ENCODE measurements around the gene DISC1.
A peak's percentile ranks its signal among the peaks of the same experiment; 100 is the strongest.
"Not testable (repeated sequence)": the region's sequence is repeated elsewhere in the genome, so short reads cannot be mapped to it uniquely, and the experiment has no call there.

Gene DISC1

DNA sequence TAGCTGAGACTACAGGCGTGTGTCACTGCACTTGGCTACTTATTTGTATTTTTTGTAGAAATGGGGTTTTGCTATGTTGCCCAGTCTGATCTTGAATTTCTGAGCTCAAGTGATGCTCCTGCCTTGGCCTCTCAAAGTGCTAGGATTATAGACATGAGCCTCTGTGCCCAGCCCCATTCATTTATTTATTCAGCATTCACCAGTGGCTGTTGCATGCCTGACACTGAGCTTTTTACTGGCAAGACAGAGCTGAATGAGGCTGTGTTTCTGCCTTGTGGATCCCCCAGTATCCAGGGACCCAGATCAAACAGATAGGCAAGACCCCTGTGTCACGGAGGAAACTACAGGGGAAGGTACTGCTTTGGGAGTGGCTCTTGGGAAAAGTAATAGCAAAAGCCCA lies 109.4 kb downstream of the DISC1 start:
- no peak for DNase-seq

DNA sequence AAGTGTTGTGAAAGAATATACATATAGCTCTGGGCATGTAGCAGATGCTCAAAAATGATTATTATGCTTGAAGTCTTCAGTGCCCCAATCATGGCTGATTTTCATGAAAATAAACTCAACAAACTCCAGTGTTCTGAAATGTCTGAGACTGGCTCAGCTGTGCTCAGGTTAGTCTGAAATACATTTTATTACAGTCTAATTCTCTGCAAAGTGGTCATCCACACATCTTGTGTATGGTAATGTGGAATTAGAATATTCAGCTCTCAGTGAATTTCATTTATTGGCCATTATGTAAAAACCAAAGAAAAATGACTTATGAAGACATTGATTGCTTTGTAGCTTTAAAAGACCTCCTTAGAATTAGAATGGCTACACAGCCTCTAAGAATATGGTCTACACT lies 109.9 kb downstream of the DISC1 start:
- DNase-seq, result no peak

DNA sequence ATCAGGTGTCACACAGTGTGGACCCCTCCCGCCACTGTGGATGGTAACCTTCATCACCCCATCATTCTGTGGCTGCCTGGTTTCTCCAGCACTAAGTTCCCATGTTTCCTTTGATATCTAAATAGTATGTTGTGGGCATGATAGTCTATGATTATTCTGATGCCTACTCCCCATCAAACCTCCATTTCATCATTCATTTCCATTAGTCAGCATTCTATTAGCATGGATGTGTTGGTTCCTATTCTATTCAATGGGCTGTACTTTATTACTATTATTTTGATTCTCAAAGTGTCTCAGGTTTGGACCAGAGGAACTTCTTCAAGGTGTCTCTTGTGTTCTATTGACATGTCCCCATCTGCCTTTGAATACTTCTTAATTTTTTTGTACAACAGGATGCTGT lies 112.0 kb downstream of the DISC1 start:
- no peak for DNase-seq

GRCh38 chr1:231743966-231744365 lies 117.4 kb downstream of the DISC1 start:
- DNase-seq, result no peak

DNA sequence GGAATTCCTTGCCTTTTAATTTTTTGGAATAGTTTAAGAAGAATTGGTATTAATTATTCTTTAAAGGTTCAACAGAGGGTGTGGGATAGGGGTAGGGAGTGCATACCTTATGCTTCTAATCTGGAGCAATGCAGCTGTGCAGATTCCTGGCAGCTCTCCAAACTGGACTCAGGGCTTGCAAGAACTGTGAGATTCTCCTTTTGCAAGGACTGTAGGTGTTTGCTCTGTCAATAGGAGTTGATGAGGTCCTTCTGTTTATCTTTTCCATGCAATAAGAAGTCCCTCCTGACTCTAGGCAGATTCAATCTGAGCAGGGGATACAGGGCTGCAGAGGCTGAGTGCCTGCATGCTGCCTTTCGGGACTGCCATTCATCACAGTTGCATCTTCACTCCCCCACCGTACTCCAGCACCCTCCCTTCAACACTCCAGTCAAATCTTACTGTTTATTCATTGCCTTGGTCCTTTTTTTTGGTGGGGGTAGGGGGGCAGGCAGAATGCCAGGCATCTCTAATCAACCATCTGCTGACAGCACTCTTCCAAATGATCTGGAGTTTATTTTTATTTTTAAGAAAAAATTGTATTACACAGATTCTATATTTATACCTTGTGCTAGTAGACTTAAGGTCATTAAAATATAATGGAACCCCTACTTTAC lies 122.3 kb downstream of the DISC1 start:
- peak; percentile 38 for DNase-seq

DNA sequence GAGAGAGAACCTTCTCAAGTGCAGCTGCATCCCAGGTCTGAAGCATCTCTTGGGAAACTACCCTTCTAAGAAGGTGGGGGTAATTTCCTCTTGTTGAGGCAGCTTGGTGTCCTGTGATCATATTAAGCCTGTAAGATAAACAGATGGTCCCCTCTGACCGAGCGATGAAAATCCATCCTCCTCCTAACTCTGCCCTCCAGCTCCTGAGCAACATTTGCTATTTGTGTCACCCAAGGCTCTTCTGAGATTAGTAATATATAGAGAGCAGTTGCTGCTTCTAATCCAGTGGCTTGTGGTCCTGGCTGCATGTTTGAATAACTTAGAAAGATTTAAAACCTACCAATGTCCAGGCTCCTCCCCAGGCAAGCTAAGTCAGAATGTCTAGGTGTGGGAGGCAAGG lies 123.7 kb downstream of the DISC1 start:
- no peak for DNase-seq

- no peak for DNase-seq
Measured at GRCh38 chr1:231750818-231751362, 124.3 kb downstream of the DISC1 start.

GRCh38 chr1:231751415-231751814 lies 124.8 kb downstream of the DISC1 start:
- no peak for DNase-seq

GRCh38 chr1:231753313-231753712 lies 126.7 kb downstream of the DISC1 start:
- DNase-seq, result no peak

DNA sequence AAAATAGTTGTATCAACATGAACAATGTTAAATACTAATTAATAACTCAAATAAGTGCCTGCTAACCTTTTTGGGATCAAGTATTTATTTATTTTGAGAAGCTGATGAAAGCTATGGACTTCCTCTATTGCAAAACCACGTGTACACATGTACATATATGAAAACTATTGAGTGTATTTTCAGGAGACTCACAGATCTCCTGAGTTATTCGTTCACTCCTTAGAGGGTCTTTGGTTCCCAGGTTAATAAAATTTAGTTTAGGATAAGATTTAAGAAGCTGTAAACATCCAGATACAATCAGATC lies 130.5 kb downstream of the DISC1 start:
- no peak for DNase-seq

DNA sequence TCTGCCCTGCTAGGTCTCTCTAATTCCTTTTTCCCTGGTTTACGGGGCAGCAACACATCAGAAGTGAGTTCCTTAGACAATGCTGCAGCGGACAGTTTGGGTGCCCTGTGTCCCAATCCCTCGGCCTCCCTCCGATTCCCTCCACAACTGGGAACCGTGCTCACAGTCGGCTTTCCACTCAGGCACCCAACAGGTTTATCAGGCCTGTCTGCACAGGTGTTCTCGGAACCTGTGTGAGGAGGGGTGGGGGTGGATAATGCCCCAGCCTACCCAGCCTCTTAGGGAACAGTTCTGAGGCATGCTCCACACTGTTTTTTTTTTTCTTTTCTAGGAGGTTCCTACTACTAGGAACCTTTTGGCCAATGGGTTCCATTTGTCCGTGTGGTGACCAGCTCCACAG lies 131.2 kb downstream of the DISC1 start:
- no peak for DNase-seq

DNA sequence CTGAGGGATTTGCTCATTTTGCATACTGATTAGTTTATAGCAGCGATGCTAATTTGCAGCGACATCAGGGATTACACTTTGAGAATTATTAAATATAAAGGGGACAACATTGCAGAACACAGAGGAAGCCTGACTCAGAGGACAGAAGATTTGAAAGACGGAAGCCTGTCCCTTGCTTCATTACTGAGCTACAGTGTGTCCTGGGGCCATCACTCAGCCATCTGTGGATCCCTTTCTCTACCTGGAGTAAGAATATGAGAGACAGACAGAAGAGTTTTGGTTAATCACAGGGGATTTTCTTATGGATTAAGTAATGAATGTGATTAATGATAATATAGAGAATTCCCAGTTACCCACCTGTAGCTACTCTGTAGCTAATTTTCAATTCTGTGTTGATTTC lies 134.7 kb downstream of the DISC1 start:
- DNase-seq, result no peak

DNA sequence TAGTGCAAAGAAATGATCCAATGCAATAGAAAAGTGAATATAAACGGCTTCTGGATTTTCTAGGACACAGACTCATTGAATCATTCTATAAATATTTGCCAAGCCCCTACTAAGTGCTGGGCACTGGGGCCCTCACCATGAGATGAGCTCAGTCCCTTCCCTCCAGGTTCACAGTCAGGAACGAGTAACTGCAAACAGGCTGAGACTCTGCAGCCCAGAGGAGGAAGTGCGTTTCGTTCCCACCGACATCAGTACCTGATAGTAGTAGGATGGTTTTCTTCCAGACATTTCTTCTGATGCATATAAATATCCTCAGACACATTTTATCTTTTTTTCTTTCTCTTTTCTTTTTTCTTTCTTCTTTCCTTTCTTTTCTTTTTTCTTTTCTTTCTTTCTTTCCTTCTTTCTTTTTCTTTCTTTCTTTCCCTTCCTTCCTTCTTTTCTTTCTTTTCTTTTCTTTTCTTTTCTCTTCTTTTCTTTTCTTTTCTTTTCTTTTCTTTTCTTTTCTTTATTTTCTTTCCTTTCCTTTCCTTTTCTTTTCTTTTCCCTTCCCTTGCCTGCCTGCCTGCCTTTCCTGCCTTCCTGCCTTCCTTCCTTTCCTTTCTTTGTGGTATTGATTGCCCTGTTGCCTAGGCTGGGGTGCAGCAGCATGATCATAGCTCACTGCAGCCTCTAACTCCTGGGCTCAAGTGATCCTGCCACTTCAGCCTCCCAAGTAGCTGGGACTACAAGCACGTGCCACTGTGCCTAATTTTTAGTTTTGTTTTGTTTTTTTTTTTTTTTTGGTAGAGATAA lies 135.4 kb downstream of the DISC1 start:
- no peak for DNase-seq

GRCh38 chr1:231763456-231763855 lies 136.9 kb downstream of the DISC1 start:
- DNase-seq, result no peak

- not testable (repeated sequence) for DNase-seq
Measured at GRCh38 chr1:231765825-231766224, 139.2 kb downstream of the DISC1 start.

- no peak for DNase-seq
Measured at GRCh38 chr1:231767471-231767870, 140.9 kb downstream of the DISC1 start.

DNA sequence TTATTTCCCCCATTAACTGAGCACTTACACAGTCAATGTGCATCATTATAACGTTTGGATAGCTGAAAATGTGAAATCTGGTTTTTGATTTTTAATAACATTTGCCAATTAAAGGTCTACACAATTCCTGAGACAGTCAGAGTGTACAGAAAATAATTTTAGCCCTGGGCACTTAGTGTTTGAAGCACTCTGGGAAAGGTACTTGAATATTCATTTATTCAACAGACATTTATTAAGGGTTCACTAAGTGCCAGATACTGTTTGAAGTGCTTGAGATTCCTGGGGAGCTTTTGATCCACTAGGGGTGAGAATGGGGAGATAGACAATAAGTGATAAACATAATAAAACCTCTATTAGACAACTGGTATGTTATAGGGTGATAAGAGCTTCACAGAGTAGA lies 141.8 kb downstream of the DISC1 start:
- DNase-seq, result no peak

- DNase-seq, result no peak
Measured at GRCh38 chr1:231770506-231771175, 144.1 kb downstream of the DISC1 start.

DNA sequence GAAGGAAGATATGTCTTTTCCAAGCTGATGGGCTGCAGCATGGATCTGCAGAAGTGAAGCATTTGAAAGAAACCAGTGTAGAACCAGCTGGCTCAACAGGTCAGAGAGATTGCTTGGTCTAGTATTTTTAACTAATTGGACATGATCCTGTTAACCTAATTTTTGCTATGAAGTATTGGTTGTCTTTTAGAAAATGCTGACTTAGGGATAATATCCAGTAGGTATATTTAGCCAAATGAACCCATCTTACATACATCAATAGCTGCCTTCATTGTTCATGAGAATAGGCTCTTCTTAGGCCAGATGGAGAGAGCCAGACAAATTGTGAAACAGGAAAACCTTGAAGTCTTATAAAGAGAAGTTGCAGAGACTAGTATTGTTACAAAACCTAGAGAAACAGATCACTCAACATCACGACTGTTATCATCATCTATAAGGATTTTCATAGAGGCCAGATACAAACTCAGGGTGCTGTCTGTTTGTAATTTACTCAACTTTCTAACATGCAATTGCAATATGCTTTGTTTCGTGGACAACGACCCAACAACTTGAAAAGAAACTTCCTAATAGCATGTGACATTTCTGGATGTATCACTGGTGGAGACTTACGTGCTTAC lies 148.2 kb downstream of the DISC1 start:
- DNase-seq, result no peak

GRCh38 chr1:231776010-231776756 lies 149.6 kb downstream of the DISC1 start:
- no peak for DNase-seq

DNA sequence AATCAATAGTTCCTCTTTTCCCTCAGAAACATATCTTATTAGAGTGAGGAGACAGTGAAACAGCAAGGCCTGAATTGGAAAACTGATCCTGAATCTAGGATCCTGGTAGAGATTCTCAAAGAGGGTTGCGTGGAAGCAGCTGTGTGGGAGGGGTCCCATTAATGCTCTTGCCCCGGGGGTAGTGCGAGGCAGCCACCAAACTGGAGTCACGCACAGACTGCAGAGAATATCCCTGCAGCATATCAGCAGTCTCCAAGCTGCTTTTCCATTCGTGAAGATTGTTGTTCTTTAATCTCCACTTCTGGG lies 150.1 kb downstream of the DISC1 start:
- no peak for DNase-seq

DNA sequence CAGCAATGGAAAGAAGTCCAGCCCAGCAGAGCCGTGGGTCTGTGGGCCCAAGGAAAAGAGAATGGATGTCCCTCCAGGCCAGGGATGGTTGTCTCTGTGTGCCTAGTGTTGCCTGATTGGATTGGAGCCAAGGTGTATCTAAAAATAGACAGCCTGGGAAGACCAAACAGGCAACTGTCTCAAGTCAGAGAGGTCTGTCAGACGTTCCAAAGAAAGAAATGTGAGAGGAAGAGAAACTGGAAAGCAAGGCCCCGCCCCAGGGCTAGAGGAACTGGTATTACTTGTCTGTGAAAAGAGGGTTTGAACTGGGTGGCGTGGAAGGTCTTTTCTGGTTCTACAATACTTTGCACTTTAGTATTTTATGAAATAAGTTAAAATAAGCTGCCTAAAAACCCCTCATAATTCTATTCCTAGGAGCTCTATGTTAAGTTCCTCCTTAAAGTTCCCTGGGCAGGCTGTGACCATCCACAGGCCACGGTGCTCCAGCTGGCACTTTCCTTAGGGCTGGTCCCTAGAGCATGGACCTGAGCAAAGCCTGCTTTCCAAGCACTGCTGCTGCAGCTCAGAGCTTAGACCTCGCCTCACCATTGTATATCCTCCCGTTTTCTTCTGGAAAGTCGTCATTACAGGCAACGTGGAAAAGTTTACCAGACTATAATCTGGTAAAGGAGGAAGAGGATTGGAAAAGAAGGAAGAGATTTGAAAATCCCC lies 151.6 kb downstream of the DISC1 start:
- no peak for DNase-seq
